ENCODE results near the gene GEMIN7.

DNA sequence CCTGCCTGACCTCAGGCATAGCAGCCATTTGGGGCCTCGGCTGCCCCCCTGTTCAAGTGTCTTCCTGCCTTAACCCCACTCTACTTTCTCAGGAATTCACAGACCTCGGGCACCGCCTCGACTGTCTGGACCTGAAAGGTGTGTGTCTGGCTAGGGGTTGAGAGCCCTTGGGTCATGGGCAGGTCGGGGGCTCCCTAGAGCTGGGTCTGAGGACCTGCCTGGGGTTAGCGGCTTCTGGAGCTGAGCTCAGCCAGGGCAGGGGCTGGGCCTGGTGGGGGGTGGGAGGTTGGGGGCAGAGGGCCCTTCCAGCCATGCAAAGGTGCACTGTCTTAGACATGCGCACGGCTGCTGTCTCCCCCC, 61.1 kb downstream of the GEMIN7 start:
- TF ChIP-seq, protein P1, sequence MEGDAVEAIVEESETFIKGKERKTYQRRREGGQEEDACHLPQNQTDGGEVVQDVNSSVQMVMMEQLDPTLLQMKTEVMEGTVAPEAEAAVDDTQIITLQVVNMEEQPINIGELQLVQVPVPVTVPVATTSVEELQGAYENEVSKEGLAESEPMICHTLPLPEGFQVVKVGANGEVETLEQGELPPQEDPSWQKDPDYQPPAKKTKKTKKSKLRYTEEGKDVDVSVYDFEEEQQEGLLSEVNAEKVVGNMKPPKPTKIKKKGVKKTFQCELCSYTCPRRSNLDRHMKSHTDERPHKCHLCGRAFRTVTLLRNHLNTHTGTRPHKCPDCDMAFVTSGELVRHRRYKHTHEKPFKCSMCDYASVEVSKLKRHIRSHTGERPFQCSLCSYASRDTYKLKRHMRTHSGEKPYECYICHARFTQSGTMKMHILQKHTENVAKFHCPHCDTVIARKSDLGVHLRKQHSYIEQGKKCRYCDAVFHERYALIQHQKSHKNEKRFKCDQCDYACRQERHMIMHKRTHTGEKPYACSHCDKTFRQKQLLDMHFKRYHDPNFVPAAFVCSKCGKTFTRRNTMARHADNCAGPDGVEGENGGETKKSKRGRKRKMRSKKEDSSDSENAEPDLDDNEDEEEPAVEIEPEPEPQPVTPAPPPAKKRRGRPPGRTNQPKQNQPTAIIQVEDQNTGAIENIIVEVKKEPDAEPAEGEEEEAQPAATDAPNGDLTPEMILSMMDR (IDR thresholded peaks at IDR 0.05): no peak
- no peak for TF ChIP-seq EP300 (IDR thresholded peaks at IDR 0.05)
- no peak for TF ChIP-seq POLR2A (IDR thresholded peaks at IDR 0.05)
